Lower leg skin (tissue), 3 donors: ENCODE measurements around the gene MAN2A1.

Experiments
- CTCF ChIP-seq, 3 donors: fragments of 450-650 bp; IDR thresholded peaks; one replicate each; pipeline ENCODE4 v1.5.1; 2016; ENCODE audit warnings: antibody characterized with exemption in 3 of 3, mild to moderate bottlenecking in 3 of 3, moderate library complexity in 2 of 3
- POLR2A ChIP-seq, 2 donors: fragments of 450-650 bp; IDR thresholded peaks; one replicate each; pipeline ENCODE4 v1.6.1; 2016 to 2017; ENCODE audit warnings: antibody characterized with exemption in 2 of 2, mild to moderate bottlenecking in 1 of 2, moderate library complexity in 1 of 2

- TF ChIP-seq CTCF (IDR thresholded peaks at IDR 0.05) (no peak), POLR2A (IDR thresholded peaks at IDR 0.05) (no peak)
Measured at GRCh38 chr5:109859537-109859936, 169.8 kb downstream of the MAN2A1 start.
